Kidney epithelial cell (primary cell): ENCODE results near the gene OLAH. TPM values are rescaled to one million over a fixed set of nuclear protein-coding genes. Genes with fewer than 3 reads are reported as not detected.

Source experiments
- DNase-seq: peaks from one replicate; pipeline ENCODE4 v3.0.0-alpha.2; 2010; ENCODE audit warnings: low read depth
- H3K27me3 ChIP-seq: 2 replicates; pipeline ENCODE4 v1.6.0; 2011; ENCODE audit warnings: low read length; ENCODE audit not compliant: control insufficient read depth, insufficient read depth
- H3K36me3 ChIP-seq: 2 replicates; pipeline ENCODE4 v1.5.1; 2011; ENCODE audit warnings: low read length; ENCODE audit not compliant: control insufficient read depth, insufficient read depth
- H3K4me3 ChIP-seq: 2 replicates; pipeline ENCODE4 v1.5.1; 2011; ENCODE audit warnings: low read depth, mild to moderate bottlenecking, control low read depth, low read length
- CTCF ChIP-seq: IDR thresholded peaks from 2 replicates; pipeline ENCODE4 v1.5.1; 2011; ENCODE audit warnings: mild to moderate bottlenecking, moderate library complexity, low read length, control low read depth, inconsistent platforms; ENCODE audit not compliant: insufficient read depth, poor library complexity, severe bottlenecking
- total RNA-seq: library from RNA; depleted of rRNA; stranded (reverse); fragments of >200 nt; gene quantifications from 2 replicates; pipeline ENCODE4 v1.2.3, GENCODE V29; 2015

Gene OLAH
- total RNA-seq, 1 donor from 2014 or later = 8.4 TPM

GRCh38 chr10:15083674-15084501 lies 40.1 kb downstream of the OLAH start:
- H3K27me3 ChIP-seq = no peaks in the 10 kb centered on the region
- no peak for TF ChIP-seq CTCF
- H3K4me3 ChIP-seq = peak overlapping the region; percentile 41
- DNase-seq = no peak
- H3K36me3 ChIP-seq = no peaks in the 10 kb centered on the region

- peak; percentile 12 for TF ChIP-seq CTCF
- H3K27me3 ChIP-seq = no peaks in the 10 kb centered on the region
- peak overlapping the region; percentile 41 for H3K4me3 ChIP-seq
- no peaks in the 10 kb centered on the region for H3K36me3 ChIP-seq
- peak; percentile 86 for DNase-seq
Observed at GRCh38 chr10:15084502-15084922, 40.8 kb downstream of the OLAH start.

- no peak for DNase-seq
- H3K36me3 ChIP-seq = no peaks in the 10 kb centered on the region
- TF ChIP-seq CTCF = no peak
- H3K4me3 ChIP-seq = peak within 1 kb of the TSS; percentile 60
- no peaks in the 10 kb centered on the region for H3K27me3 ChIP-seq
Observed at GRCh38 chr10:15088428-15089261, 44.9 kb downstream of the OLAH start, which contains the start of gene ACBD7. Gene ACBD7 (minus strand): TSS chr10:15088776. CDS start chr10:15088728, 48 bp downstream.

GRCh38 chr10:15091418-15091817 lies 47.7 kb downstream of the OLAH start:
- Histone ChIP-seq H3K36me3 (no peaks in the 10 kb centered on the region), H3K27me3 (no peaks in the 10 kb centered on the region), H3K4me3 (no peak overlapping the region)
- no peak for TF ChIP-seq CTCF
- no peak for DNase-seq

- H3K27me3 ChIP-seq = no peaks in the 10 kb centered on the region
- no peak for TF ChIP-seq CTCF
- DNase-seq = no peak
- no peaks in the 10 kb centered on the region for H3K36me3 ChIP-seq
- H3K4me3 ChIP-seq = no peak overlapping the region
Observed at GRCh38 chr10:15092855-15093408, 49.2 kb downstream of the OLAH start.
